K562 (cell line): ENCODE measurements around the gene DPH6. TPM values are rescaled to one million over a fixed set of nuclear protein-coding genes. Genes with fewer than 3 reads are reported as not detected.

Source experiments
- ATF4 ChIP-seq: fragments of 450-650 bp; formaldehyde crosslinking; IDR thresholded peaks from 2 replicates; pipeline ENCODE4 v1.4.0; 2022; ENCODE audit warnings: mild to moderate bottlenecking, moderate library complexity
- CBX5 ChIP-seq: IDR thresholded peaks from 2 replicates; pipeline ENCODE4 v1.6.1; 2014; ENCODE audit warnings: low read depth, borderline replicate concordance
- GTF2B ChIP-seq: IDR thresholded peaks from 2 replicates; pipeline ENCODE4 v1.6.1; 2011; ENCODE audit not compliant: insufficient read length; ENCODE audit errors: extremely low read depth
- HNRNPLL ChIP-seq: fragments of 200-400 bp; formaldehyde crosslinking; IDR thresholded peaks from 2 replicates; pipeline ENCODE4 v1.6.1; 2017; ENCODE audit warnings: low read length, low read depth, mild to moderate bottlenecking; ENCODE audit not compliant: poor library complexity, severe bottlenecking
- ID3 ChIP-seq, 2 experiments: fragments of 250-450 bp in 1 of 2; fragments of 450-650 bp in 1 of 2; sonication (Bioruptor Pico) in 1 of 2; IDR thresholded peaks; 2 replicates each; pipeline versions ENCODE4 v1.6.1 to v1.8.0; 2016 to 2021; ENCODE audit warnings: mild to moderate bottlenecking in 2 of 2, moderate library complexity in 2 of 2, missing compliant biosample characterization in 1 of 2, missing genetic modification characterization in 1 of 2
- NFXL1 ChIP-seq: fragments of 450-650 bp; formaldehyde crosslinking; IDR thresholded peaks from 2 replicates; pipeline ENCODE4 v1.4.0; 2021; ENCODE audit warnings: mild to moderate bottlenecking
- PURB ChIP-seq: sonication (generic); formaldehyde crosslinking; IDR thresholded peaks from 2 replicates; pipeline ENCODE4 v1.9.0; 2021; ENCODE audit warnings: low read depth, mild to moderate bottlenecking, missing genetic modification reagents
- SRSF9 ChIP-seq: fragments of 200-400 bp; formaldehyde crosslinking; IDR thresholded peaks from 2 replicates; pipeline ENCODE4 v1.6.1; 2017; ENCODE audit warnings: low read depth, low read length, borderline replicate concordance
- TCF7L2 ChIP-seq: fragments of 150-350 bp; IDR thresholded peaks from 2 replicates; pipeline ENCODE4 v1.6.1; 2016; ENCODE audit warnings: low read depth, mild to moderate bottlenecking, low read length, moderate library complexity
- ZNF197 ChIP-seq: fragments of 200-800 bp; sonication (Bioruptor generic); IDR thresholded peaks from 2 replicates; pipeline ENCODE4 v1.6.1; 2016; ENCODE audit warnings: low read depth, missing genetic modification characterization, missing compliant biosample characterization
- ZNF311 ChIP-seq: fragments of 250-450 bp; sonication (Bioruptor Pico); IDR thresholded peaks from 2 replicates; pipeline ENCODE4 v1.4.0; 2020; ENCODE audit warnings: mild to moderate bottlenecking, moderate library complexity
- ZNF347 ChIP-seq: fragments of 450-650 bp; formaldehyde crosslinking; IDR thresholded peaks from 2 replicates; pipeline ENCODE4 v1.4.0; 2020; ENCODE audit warnings: low read depth, mild to moderate bottlenecking, moderate library complexity
- ZNF445 ChIP-seq: fragments of 250-450 bp; sonication (Bioruptor Pico); IDR thresholded peaks from 2 replicates; pipeline ENCODE4 v1.4.0; 2020; ENCODE audit warnings: low read depth, mild to moderate bottlenecking, moderate library complexity
- ZNF785 ChIP-seq: fragments of 250-450 bp; sonication (Bioruptor Pico); IDR thresholded peaks from 2 replicates; pipeline ENCODE4 v1.4.0; 2020; ENCODE audit warnings: mild to moderate bottlenecking
- polyA plus RNA-seq, 8 experiments: library from polyadenylated mRNA; depleted of rRNA in 4 of 8; stranded (reverse) in 5 of 8; unstranded in 3 of 8; fragments of >200 nt; fragmentation: Nextera tagmentation in 2 of 8; fragmentation: Illumina TruSeq in 1 of 8; extraction: Ambion mirVana in 2 of 8; extraction: Trizol in 1 of 8; gene quantifications; 2 replicates each; pipeline versions ENCODE4 v1.2.1 to v1.2.3, GENCODE V29; 2011 to 2014; ENCODE audit warnings: inconsistent platforms in 1 of 8, missing spikeins in 1 of 8
- total RNA-seq, 7 experiments: library from RNA; depleted of rRNA in 6 of 7; stranded (reverse); fragments of >200 nt in 6 of 7; fragmentation: Illumina TruSeq in 2 of 7; extraction: Trizol in 2 of 7; gene quantifications; 2 replicates each; pipeline versions ENCODE4 v1.2.1 to v1.2.3, GENCODE V29; 2011 to 2021; ENCODE audit warnings: low replicate concordance in 1 of 7
- TF ChIP-seq, protein P1 (sequence below): sonication (generic); formaldehyde crosslinking; IDR thresholded peaks from 2 replicates; pipeline ENCODE4 v1.8.1; 2023; ENCODE audit warnings: missing genetic modification reagents, mild to moderate bottlenecking, borderline replicate concordance
- TF ChIP-seq, protein P2 (sequence below): fragments of 250-450 bp; sonication (Bioruptor Pico); IDR thresholded peaks from 2 replicates; pipeline ENCODE4 v1.8.0; 2022; ENCODE audit warnings: inconsistent platforms
- TF ChIP-seq, protein P3 (sequence below): fragments of 250-450 bp; sonication (Bioruptor Pico); IDR thresholded peaks from 2 replicates; pipeline ENCODE4 v1.5.0; 2021

DPH6 gene
- total and polyA plus RNA-seq, 9 of the 15 experiments (the other 6 are each of a cell fraction or from before 2014, with no cell fraction given), result 10.1 to 69.1 (median 18.8) TPM

DNA sequence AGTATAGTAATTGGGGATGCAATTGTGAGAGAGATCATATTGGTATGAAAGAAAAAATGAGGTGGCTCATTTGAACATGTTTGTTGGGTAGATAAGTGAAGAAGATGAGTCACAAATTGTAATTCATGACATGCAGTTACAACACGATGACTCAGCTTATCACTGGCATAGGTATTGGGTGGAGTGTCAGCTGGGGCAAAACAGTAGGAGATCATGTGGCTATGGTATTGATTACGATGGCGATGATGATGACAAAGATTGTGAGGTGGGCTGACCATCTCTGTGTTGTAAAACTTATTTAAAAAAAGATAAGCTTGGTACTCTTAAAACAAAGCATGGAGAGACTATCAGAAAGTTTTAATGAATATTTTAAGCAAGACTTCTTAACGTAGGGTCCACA lies 11.6 kb upstream of the DPH6 start (continued):
- TF ChIP-seq, protein P1, sequence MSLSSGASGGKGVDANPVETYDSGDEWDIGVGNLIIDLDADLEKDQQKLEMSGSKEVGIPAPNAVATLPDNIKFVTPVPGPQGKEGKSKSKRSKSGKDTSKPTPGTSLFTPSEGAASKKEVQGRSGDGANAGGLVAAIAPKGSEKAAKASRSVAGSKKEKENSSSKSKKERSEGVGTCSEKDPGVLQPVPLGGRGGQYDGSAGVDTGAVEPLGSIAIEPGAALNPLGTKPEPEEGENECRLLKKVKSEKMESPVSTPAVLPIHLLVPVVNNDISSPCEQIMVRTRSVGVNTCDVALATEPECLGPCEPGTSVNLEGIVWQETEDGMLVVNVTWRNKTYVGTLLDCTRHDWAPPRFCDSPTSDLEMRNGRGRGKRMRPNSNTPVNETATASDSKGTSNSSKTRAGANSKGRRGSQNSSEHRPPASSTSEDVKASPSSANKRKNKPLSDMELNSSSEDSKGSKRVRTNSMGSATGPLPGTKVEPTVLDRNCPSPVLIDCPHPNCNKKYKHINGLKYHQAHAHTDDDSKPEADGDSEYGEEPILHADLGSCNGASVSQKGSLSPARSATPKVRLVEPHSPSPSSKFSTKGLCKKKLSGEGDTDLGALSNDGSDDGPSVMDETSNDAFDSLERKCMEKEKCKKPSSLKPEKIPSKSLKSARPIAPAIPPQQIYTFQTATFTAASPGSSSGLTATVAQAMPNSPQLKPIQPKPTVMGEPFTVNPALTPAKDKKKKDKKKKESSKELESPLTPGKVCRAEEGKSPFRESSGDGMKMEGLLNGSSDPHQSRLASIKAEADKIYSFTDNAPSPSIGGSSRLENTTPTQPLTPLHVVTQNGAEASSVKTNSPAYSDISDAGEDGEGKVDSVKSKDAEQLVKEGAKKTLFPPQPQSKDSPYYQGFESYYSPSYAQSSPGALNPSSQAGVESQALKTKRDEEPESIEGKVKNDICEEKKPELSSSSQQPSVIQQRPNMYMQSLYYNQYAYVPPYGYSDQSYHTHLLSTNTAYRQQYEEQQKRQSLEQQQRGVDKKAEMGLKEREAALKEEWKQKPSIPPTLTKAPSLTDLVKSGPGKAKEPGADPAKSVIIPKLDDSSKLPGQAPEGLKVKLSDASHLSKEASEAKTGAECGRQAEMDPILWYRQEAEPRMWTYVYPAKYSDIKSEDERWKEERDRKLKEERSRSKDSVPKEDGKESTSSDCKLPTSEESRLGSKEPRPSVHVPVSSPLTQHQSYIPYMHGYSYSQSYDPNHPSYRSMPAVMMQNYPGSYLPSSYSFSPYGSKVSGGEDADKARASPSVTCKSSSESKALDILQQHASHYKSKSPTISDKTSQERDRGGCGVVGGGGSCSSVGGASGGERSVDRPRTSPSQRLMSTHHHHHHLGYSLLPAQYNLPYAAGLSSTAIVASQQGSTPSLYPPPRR (CRISPR knock-in tag), result no peak
- TF ChIP-seq ZNF785 (no peak), ZNF445 (CRISPR knock-in tag) (no peak), GTF2B (no peak), SRSF9 (no peak), PURB (CRISPR knock-in tag) (no peak), HNRNPLL (no peak), CBX5 (no peak), ZNF347 (CRISPR knock-in tag) (no peak), ZNF197 (CRISPR knock-in tag) (peak; percentile 50; the same call in 1 of the 2 replicates), ID3 (CRISPR knock-in tag; IDR thresholded peaks at IDR 0.05) (no peak), ID3 (tag; IDR thresholded peaks at IDR 0.05) (no peak), ZNF311 (no peak), NFXL1 (CRISPR knock-in tag) (no peak), ATF4 (peak; percentile 56; the same call in 1 of the 2 replicates), TCF7L2 (no peak)
- TF ChIP-seq, protein P2, sequence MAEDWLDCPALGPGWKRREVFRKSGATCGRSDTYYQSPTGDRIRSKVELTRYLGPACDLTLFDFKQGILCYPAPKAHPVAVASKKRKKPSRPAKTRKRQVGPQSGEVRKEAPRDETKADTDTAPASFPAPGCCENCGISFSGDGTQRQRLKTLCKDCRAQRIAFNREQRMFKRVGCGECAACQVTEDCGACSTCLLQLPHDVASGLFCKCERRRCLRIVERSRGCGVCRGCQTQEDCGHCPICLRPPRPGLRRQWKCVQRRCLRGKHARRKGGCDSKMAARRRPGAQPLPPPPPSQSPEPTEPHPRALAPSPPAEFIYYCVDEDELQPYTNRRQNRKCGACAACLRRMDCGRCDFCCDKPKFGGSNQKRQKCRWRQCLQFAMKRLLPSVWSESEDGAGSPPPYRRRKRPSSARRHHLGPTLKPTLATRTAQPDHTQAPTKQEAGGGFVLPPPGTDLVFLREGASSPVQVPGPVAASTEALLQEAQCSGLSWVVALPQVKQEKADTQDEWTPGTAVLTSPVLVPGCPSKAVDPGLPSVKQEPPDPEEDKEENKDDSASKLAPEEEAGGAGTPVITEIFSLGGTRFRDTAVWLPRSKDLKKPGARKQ (CRISPR knock-in tag), result no peak
- TF ChIP-seq, protein P3, sequence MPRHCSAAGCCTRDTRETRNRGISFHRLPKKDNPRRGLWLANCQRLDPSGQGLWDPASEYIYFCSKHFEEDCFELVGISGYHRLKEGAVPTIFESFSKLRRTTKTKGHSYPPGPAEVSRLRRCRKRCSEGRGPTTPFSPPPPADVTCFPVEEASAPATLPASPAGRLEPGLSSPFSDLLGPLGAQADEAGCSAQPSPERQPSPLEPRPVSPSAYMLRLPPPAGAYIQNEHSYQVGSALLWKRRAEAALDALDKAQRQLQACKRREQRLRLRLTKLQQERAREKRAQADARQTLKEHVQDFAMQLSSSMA (CRISPR knock-in tag), result no peak
